ENCODE measurements around the gene IGFBP7.

DNA sequence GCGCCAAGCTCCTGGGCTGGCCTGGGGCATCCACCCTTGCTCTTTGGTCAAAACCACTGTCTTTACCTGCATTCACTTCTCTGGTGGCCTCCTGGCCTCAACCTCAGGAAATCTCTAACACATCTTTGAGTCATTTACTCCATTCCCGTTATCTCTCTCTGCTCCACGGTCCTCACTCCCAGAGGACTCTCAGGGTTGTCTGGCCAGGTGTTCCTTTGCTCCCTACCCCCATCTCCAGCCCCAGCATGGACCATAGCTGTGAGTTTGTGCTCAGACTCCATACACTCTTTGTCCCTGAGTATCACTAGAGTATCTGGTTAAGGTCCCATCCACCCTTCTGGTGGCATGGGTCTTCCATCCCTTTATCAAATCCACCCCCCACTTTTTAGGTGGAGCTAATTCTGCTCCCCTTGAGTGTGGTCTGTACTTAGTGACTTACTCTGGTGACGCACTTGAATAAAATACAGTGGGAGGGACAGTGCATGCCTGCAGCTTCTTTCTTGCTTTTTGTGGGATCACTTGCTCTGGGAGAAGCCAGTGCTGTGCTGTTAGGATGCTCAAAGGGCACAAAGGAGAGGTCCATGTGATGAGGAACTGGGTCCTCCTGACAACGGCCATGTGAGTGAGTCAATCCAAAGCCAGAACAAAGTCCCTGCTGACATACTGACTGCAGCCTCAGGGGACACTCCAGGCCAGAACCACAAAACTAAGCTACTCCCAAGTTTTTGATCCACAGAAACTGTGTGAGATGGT, 44.3 kb downstream of the IGFBP7 start:
- TF ChIP-seq, protein P1, sequence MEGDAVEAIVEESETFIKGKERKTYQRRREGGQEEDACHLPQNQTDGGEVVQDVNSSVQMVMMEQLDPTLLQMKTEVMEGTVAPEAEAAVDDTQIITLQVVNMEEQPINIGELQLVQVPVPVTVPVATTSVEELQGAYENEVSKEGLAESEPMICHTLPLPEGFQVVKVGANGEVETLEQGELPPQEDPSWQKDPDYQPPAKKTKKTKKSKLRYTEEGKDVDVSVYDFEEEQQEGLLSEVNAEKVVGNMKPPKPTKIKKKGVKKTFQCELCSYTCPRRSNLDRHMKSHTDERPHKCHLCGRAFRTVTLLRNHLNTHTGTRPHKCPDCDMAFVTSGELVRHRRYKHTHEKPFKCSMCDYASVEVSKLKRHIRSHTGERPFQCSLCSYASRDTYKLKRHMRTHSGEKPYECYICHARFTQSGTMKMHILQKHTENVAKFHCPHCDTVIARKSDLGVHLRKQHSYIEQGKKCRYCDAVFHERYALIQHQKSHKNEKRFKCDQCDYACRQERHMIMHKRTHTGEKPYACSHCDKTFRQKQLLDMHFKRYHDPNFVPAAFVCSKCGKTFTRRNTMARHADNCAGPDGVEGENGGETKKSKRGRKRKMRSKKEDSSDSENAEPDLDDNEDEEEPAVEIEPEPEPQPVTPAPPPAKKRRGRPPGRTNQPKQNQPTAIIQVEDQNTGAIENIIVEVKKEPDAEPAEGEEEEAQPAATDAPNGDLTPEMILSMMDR (conservative IDR thresholded peaks at IDR 0.05; ENCODE audit: low read length), result no peak
- TF ChIP-seq EZH2phosphoT487 (IDR thresholded peaks at IDR 0.05; ENCODE audit: borderline replicate concordance), result no peak
